OCI-LY7 (cell line): Measurements from ENCODE around the gene RNF152.

Experiments used
- EZH2phosphoT487 ChIP-seq: fragments of 200-600 bp; sonication (generic); IDR thresholded peaks from 2 replicates; pipeline ENCODE4 v1.6.1; 2018; ENCODE audit warnings: low read depth, borderline replicate concordance, mild to moderate bottlenecking, mixed run types, antibody characterized with exemption, low read length, moderate library complexity, mixed read lengths
- TF ChIP-seq, protein P1 (sequence below): fragments of 200-600 bp; sonication (generic); conservative IDR thresholded peaks from 2 replicates; pipeline ENCODE4 v1.5.1; 2014; ENCODE audit warnings: mild to moderate bottlenecking, antibody characterized with exemption, low read length, moderate library complexity, mixed read lengths

- TF ChIP-seq, protein P1, sequence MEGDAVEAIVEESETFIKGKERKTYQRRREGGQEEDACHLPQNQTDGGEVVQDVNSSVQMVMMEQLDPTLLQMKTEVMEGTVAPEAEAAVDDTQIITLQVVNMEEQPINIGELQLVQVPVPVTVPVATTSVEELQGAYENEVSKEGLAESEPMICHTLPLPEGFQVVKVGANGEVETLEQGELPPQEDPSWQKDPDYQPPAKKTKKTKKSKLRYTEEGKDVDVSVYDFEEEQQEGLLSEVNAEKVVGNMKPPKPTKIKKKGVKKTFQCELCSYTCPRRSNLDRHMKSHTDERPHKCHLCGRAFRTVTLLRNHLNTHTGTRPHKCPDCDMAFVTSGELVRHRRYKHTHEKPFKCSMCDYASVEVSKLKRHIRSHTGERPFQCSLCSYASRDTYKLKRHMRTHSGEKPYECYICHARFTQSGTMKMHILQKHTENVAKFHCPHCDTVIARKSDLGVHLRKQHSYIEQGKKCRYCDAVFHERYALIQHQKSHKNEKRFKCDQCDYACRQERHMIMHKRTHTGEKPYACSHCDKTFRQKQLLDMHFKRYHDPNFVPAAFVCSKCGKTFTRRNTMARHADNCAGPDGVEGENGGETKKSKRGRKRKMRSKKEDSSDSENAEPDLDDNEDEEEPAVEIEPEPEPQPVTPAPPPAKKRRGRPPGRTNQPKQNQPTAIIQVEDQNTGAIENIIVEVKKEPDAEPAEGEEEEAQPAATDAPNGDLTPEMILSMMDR, result no peak
- no peak for TF ChIP-seq EZH2phosphoT487
Observed at GRCh38 chr18:61823595-61823994, 69.2 kb downstream of the RNF152 start.
